K562 (cell line): ENCODE data around the gene RAB43.

Experiments
- CCAR2 ChIP-seq: fragments of 200-400 bp; formaldehyde crosslinking; IDR thresholded peaks from 2 replicates; pipeline ENCODE4 v1.6.1; 2017; ENCODE audit warnings: mild to moderate bottlenecking, low read depth, low read length
- KLF6 ChIP-seq: fragments of 250-450 bp; sonication (Bioruptor Pico); IDR thresholded peaks from 2 replicates; pipeline ENCODE4 v1.4.0; 2020; ENCODE audit warnings: mild to moderate bottlenecking, moderate library complexity, borderline replicate concordance

DNA sequence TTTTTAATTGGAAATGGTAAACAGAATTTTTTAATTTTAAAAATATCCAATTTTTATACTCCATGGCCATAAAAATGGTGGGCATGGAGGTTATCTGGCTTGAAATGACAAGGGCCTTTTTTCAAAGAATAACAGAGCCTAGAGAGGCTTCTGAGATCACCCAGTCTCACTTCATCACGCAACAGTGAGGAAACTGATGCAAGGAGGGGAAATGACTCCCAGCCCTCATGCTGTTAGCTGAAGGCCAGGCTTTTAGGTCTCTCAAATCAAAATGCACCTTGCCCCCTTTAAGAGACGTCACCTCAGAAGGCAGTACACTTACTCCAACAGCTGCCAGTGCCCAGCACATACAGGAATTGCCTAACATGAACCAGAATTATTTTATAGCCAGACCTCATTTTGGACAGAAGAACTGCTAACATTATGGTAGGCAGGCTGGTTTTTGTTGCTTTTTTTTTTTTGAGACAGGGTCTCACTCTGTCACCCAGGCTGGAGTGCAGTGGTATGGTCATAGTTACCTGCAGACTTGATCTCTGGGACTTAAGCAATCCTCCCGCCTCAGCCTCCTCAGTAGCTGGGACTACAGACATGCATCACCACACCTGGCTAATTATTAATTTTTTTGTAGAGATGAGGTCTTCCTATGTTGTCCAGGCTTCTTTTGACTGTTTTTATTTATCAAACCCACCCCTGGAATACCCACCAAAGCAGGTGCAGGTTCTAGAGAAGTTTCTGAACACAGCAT lies 9.1 kb downstream of the RAB43 start:
- no peak for TF ChIP-seq KLF6 (CRISPR knock-in tag)
- no peak for TF ChIP-seq CCAR2
